NCI-H446 treated with DMSO at 0.1 percent for 48 hours (cell line): ENCODE results near the gene MGMT.

Experiments used
- DNase-seq: peaks from one replicate; lab custom pipeline; 2025; lab: John Stamatoyannopoulos, UW

MGMT gene

GRCh38 chr10:129807211-129807610, 340.2 kb downstream of the MGMT start:
- no peak for DNase-seq

- no peak for DNase-seq
Measured at GRCh38 chr10:129808092-129808983, 341.3 kb downstream of the MGMT start.

GRCh38 chr10:129809431-129809830, 342.4 kb downstream of the MGMT start:
- no peak for DNase-seq

DNA sequence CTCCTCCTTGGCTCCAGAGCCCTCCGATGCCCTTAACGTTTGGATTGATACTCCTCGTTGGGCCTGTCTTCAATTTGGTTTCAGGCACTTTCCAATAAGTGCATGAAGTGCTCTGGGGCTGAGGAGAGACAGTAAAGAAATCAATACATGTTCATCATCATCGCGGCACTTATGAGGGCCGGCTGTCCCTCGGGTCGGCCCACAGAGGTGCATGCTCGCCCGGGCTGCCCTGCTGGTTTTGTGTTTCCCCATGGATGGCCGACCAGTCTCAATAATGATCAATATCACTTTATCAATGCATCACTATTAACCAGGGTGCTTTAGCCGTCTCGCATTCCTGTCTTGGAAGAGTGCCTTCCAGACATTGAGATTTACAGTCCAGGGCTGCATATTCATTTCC, 342.8 kb downstream of the MGMT start:
- no peak for DNase-seq

DNA sequence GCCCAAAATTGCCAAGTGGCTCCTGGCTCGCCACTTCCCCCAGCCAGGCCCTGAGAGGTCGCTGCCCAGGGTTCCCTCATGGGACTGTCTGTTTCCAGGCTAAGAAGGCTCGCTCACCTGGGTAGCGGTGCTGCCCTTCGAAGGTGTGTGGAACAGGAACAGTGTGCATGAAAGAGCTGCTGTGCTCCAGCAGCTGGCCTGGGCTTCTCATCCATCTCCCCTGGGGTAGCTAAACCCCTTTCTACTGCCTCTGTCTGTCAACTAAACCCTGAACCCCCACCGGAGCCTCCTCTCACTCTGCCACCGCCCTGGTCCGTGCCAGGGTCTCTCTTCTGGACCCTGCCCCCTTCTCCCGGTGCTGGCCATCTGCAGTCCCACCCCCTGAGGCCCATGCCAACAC, 344.2 kb downstream of the MGMT start:
- DNase-seq: no peak

GRCh38 chr10:129812398-129812797, 345.4 kb downstream of the MGMT start:
- no peak for DNase-seq

GRCh38 chr10:129814681-129815646, 347.9 kb downstream of the MGMT start:
- no peak for DNase-seq

DNA sequence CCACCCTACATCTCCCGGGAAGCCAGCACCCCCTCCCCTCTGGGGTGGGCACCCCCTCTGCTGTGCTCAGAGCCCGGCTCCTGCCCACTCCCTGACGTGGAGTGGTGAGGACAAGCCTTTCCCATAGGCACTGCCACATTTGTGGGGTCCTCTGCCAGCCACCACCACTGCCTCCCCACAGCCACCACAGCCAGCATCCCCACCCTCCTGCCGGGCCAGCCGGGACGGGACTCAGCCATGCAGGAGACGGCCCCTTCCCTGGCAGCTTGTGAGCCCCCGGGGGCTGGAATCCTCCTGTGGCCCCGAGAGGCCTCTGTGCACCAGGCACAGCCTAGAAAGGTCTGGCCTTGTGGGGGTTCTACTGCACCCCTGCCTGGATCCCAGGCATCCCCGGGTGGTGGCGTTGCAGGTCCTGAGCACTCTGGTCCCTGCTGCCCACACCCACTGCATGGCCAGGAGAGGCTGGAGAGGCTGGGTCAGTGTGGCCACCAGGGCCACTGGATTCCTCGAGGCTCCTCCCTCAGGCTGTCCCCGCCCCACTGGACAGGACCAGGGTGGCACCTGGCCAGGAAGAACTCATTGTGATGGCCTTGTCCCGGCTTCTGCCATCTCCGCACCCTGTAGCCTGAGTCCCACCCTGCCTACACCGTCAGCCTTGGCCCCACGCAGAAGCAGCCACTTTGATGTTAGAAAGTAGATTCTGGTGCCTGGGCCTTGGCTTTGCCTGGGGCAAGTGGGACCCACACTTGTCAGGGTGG, 349.0 kb downstream of the MGMT start:
- DNase-seq: no peak

DNA sequence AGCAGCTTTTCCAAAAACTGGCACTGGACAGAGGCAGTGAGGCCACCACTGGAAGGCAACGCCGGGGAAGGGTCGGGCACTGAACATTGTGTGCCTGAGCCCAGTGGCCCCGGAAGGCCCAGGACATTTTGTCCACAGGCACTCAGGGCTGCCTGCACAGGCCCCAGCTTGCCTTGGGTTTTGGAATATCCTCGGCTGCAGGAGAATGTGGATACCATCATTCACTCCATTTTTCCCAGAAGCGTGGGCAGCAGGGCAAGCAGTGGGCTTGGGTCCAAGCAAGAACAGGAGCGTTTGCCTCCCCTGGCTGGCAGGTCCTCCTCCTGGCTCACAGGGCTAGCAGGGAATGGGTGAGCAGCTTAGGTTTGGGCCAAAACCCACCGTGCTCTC, 349.6 kb downstream of the MGMT start:
- DNase-seq: no peak
